ENCODE data around the gene CPZ.

DNA sequence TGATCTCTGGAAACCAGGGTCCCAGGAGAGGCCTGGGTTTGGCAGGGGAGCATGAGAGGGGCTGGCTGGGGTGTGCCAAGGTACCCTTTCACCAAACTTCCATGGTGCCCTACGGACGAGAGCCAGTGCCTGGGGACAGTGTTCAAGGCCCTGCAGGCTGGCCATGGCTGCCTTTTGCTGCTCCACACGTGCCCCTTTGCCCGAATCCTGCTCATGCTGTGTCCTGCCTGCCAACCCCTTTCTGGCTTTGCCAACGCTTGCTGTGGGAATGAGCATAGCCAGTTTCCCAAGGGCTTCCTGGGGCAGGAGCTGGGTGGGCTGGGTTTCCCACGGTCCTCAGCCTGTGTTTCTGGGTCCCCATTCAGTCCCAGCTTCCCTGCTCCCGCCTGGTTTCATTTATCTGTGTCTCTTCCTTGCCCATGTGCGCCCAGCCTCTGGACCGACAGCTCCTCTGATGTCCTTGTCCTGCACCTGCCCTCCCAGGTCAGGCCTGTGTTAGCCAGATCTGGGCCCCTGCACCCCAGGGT, 17.3 kb downstream of the CPZ start:
- TF ChIP-seq POLR2AphosphoS5 (IDR thresholded peaks at IDR 0.05; ENCODE audit: low read depth, low read length) (no peak), TAF1 (IDR thresholded peaks at IDR 0.05; ENCODE audit: borderline replicate concordance, insufficient read depth, low read length) (no peak)
- TF ChIP-seq, protein P1, sequence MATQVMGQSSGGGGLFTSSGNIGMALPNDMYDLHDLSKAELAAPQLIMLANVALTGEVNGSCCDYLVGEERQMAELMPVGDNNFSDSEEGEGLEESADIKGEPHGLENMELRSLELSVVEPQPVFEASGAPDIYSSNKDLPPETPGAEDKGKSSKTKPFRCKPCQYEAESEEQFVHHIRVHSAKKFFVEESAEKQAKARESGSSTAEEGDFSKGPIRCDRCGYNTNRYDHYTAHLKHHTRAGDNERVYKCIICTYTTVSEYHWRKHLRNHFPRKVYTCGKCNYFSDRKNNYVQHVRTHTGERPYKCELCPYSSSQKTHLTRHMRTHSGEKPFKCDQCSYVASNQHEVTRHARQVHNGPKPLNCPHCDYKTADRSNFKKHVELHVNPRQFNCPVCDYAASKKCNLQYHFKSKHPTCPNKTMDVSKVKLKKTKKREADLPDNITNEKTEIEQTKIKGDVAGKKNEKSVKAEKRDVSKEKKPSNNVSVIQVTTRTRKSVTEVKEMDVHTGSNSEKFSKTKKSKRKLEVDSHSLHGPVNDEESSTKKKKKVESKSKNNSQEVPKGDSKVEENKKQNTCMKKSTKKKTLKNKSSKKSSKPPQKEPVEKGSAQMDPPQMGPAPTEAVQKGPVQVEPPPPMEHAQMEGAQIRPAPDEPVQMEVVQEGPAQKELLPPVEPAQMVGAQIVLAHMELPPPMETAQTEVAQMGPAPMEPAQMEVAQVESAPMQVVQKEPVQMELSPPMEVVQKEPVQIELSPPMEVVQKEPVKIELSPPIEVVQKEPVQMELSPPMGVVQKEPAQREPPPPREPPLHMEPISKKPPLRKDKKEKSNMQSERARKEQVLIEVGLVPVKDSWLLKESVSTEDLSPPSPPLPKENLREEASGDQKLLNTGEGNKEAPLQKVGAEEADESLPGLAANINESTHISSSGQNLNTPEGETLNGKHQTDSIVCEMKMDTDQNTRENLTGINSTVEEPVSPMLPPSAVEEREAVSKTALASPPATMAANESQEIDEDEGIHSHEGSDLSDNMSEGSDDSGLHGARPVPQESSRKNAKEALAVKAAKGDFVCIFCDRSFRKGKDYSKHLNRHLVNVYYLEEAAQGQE (IDR thresholded peaks at IDR 0.05; ENCODE audit: insufficient read depth in 1 of 2, low read depth in 2 of 2, low read length in 2 of 2) = no peak

Measured in PFSK-1 (cell line).